Astrocyte of the spinal cord (primary cell): ENCODE data around the gene MAX.
"Not testable (repeated sequence)": the region's sequence is repeated elsewhere in the genome, so short reads cannot be mapped to it uniquely, and the experiment has no call there.

Experiments
- DNase-seq: peaks from one replicate; pipeline ENCODE4 v3.0.0; 2011; ENCODE audit warnings: low read depth, low spot score
- H3K4me3 ChIP-seq: 2 replicates; pipeline ENCODE4 v1.5.1; 2011; ENCODE audit warnings: low read depth, mild to moderate bottlenecking, low read length, moderate library complexity
- in situ Hi-C: cut with HindIII; loops from 2 replicates; pipeline ENCODE4 v1.10.0; 2017; ENCODE audit warnings: low sequenced_read_pairs
- TF ChIP-seq, protein P1 (sequence below): IDR thresholded peaks from 2 replicates; pipeline ENCODE4 v1.5.1; 2012; ENCODE audit warnings: low read depth, mild to moderate bottlenecking, low read length, inconsistent platforms

Gene MAX

DNA sequence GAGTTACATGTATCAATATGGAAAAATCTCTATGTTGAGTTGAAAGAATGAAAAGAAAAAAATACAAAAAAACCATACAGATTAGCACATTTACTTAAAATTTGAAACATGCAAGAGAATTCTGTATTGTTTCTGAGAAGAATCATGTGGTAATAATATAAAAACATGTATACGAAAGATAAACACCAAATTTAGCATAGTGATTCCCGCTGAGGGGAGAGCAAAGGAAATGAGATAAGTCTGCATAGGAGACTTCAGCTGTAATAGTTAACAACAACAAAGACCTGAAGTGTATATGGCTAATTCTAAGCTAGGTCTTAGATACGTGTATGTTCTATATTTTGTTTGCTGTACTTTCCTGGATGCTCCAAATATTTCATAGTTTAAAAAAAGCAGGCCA is 69.1 kb downstream of the MAX start:
- in situ Hi-C loops = no loop called here

DNA sequence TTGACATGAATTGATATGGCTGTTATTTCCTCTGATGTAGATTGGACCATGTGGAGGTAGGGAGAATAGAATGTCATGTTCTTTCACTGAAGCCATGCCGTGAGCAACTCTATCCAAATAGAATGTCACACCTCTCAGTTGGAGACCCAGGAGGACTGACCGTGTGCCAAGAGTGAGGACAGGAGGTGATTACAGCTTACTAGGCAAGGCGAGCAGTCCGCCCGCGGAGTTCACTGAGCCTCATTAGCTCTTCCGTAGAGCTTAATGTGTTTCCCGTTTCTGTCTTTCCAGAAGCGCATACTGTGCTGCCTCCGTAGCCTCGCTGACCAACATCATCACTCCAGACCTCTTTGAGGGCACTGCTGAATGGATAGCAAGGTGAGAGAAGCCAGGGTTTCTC is 70.0 kb downstream of the MAX start:
- DNase-seq = no peak
- in situ Hi-C loops = no loop called here
- H3K4me3 ChIP-seq = no peak overlapping the region
- TF ChIP-seq, protein P1, sequence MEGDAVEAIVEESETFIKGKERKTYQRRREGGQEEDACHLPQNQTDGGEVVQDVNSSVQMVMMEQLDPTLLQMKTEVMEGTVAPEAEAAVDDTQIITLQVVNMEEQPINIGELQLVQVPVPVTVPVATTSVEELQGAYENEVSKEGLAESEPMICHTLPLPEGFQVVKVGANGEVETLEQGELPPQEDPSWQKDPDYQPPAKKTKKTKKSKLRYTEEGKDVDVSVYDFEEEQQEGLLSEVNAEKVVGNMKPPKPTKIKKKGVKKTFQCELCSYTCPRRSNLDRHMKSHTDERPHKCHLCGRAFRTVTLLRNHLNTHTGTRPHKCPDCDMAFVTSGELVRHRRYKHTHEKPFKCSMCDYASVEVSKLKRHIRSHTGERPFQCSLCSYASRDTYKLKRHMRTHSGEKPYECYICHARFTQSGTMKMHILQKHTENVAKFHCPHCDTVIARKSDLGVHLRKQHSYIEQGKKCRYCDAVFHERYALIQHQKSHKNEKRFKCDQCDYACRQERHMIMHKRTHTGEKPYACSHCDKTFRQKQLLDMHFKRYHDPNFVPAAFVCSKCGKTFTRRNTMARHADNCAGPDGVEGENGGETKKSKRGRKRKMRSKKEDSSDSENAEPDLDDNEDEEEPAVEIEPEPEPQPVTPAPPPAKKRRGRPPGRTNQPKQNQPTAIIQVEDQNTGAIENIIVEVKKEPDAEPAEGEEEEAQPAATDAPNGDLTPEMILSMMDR = no peak

More for the DNA sequence above, 69.1 kb downstream of the MAX start:
- no peak overlapping the region for H3K4me3 ChIP-seq
- TF ChIP-seq, protein P1 = no peak
- DNase-seq = no peak

DNA sequence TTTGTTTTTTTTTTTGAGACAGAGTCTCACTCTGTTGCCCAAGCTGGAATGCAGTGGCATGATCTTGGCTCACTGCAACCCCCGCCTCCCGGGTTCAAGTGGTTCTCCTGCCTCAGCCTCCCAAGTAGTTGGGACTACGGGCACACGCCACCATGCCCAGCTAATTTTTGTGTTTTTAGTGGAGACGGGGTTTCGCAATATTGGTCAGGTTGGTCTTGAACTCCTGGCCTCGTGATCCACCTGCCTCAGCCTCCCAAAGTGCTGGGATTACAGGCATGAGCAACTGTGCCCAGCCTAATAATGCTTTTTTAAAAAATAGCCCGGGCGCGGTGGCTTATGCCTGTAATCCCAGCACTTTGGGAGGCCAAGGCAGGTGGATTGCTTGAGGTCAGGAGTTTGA is 71.0 kb downstream of the MAX start:
- DNase-seq, in situ Hi-C loops, H3K4me3 ChIP-seq: not testable (repeated sequence)

DNA sequence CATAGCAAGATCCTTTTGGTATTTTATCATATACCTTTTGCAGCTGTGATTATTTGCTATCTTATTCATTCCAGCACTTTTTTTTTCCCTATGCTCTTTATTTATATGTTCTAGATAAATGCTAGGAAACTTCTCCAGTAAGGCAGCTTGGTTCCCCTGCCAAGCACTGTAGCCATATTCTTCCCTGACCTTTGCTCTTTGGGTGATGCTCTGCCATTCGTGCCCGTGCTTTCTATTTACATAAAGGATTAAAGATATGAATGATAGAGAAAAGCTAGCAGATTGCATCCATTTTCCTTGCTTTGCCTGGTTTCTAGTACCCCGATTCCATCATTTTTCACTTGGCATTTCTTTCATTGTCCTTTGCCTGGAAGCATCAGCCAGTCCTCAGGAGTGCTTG is 73.4 kb downstream of the MAX start:
- H3K4me3 ChIP-seq = no peak overlapping the region
- TF ChIP-seq, protein P1 = no peak
- in situ Hi-C loops = no loop called here
- DNase-seq = no peak

DNA sequence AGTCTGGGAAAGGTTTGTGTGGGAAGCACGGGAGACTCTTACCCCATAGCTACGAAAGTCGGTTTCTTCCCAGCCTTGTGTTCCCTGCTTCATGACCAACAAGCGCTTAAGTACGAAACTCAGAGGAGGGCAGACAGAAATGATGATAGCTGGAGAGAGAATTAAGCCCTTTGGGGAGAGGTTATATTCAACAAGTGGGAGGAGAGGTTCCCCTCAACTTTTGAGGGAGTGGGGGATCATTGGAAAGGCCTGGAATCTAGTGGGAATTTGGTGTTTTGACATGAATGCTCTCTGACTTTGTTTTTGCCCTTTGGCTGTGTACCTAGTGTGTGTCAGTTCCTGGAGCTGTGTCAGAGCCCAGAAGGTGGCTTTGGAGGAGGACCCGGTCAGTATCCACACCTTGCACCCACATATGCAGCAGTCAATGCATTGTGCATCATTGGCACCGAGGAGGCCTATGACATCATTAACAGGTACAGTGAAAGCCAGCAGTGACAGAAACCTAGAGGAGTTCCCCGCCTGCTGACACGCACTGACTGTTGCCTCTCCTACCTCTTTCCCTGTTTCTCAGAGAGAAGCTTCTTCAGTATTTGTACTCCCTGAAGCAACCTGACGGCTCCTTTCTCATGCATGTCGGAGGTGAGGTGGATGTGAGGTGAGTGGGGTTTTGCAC is 75.1 kb downstream of the MAX start:
- TF ChIP-seq, protein P1 = no peak
- in situ Hi-C loops = no loop called here
- H3K4me3 ChIP-seq = no peak overlapping the region
- no peak for DNase-seq

DNA sequence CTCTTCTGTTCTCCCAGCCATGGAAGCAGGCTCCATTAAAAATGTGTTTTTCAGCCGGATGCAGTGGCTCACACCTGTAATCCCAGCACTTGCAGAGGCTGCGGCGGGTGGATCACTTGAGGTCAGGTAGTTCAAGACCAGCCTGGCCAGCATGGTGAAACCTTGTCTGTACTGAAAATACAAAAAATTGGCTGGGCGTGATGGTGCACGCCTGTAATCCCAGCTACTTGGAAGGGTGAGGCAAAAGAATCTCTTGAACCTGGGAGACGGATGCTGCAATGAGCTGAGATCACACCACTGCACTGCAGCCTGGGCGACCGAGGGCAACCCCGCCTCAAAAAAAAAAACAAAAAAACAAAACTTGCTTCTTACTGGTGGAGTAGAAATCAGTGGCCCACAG is 75.8 kb downstream of the MAX start:
- TF ChIP-seq, protein P1 = no peak
- no peak for DNase-seq
- in situ Hi-C loops = no loop called here
- H3K4me3 ChIP-seq = no peak overlapping the region

DNA sequence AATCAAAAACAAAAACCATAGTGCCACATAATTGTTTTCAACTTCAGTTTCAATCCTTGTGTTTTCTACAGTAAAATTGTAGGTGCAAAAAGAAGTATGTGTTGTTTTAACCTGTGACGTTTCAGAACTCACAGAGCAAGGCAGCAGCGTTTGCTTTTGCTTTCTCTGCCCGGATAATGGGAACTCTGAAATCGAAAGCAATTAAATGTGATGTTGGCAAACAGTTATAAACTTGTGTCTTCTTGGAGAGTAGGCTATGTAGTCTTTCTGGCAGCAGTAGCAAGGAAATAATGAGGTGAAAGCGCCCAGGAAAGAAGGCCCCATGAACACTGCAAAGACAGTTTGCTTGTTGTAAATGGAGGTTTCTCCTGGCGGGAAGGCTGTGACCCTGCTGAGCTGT is 76.5 kb downstream of the MAX start:
- DNase-seq = no peak
- in situ Hi-C loops = no loop called here
- TF ChIP-seq, protein P1 = no peak
- no peak overlapping the region for H3K4me3 ChIP-seq
